IMR-90 (cell line): Measurements from ENCODE around the gene MDH1B. TPM values are rescaled to one million over a fixed set of nuclear protein-coding genes. Genes with fewer than 3 reads are reported as not detected.

Source experiments
- ATAC-seq: fragments of 200-7000 bp; cut with Tn5 transposase; 2 replicates; pipeline ENCODE4 v1.9.1; 2020; ENCODE audit warnings: low read depth, mild to moderate bottlenecking, moderate library complexity
- BruUV-seq: library from RNA; stranded (reverse); fragments of 400-500 nt; replicated peaks from 2 replicates; lab custom pipeline; 2021; lab: Mats Ljungman, UMichigan
- CTCF ChIA-PET: fragments of 300-600 bp; formaldehyde crosslinking; extraction: SDS; loops from one replicate; lab custom pipeline; 2021; ENCODE audit warnings: antibody characterized with exemption; lab: Yijun Ruan, JAX
- POLR2A ChIA-PET: fragments of 300-600 bp; sonication (Branson Sonifier 250); formaldehyde crosslinking; loops from one replicate; lab custom pipeline; 2022; ENCODE audit warnings: antibody characterized with exemption; ENCODE audit not compliant: unreplicated experiment; lab: Charles Lee
- DNase-seq: peaks from one replicate; pipeline ENCODE4 v3.0.0; 2013
- H2AFZ ChIP-seq: replicated peaks from 2 replicates; pipeline ENCODE3; 2013; ENCODE audit warnings: low read length, mild to moderate bottlenecking; ENCODE audit not compliant: poor library complexity
- H2AK5ac ChIP-seq: 2 replicates; pipeline ENCODE4 v1.6.1; 2013; ENCODE audit warnings: low read depth, low read length, inconsistent platforms
- H2AK9ac ChIP-seq: replicated peaks from 2 replicates; pipeline ENCODE3; 2013; ENCODE audit warnings: mild to moderate bottlenecking, low read depth, low read length, moderate library complexity; ENCODE audit not compliant: poor library complexity
- H2BK120ac ChIP-seq: 2 replicates; pipeline ENCODE4 v1.6.1; 2013; ENCODE audit warnings: low read depth, low read length, inconsistent platforms
- H2BK15ac ChIP-seq: 3 replicates; pipeline ENCODE4 v1.6.1; 2013; ENCODE audit warnings: low read depth, low read length, inconsistent platforms
- H2BK20ac ChIP-seq: 2 replicates; pipeline ENCODE4 v1.6.1; 2013; ENCODE audit warnings: low read depth, mild to moderate bottlenecking, inconsistent platforms, low read length, moderate library complexity
- H2BK5ac ChIP-seq: 2 replicates; pipeline ENCODE4 v1.6.1; 2013; ENCODE audit warnings: mild to moderate bottlenecking, low read depth, low read length, inconsistent platforms; ENCODE audit not compliant: poor library complexity, severe bottlenecking
- H3K14ac ChIP-seq: replicated peaks from 2 replicates; pipeline ENCODE4 v1.6.1; 2013; ENCODE audit warnings: low read depth, low read length, inconsistent platforms
- H3K18ac ChIP-seq: 2 replicates; pipeline ENCODE4 v1.6.1; 2013; ENCODE audit warnings: low read depth, low read length, control low read depth
- H3K23ac ChIP-seq: 2 replicates; pipeline ENCODE4 v1.6.1; 2013; ENCODE audit warnings: low read depth, low read length, inconsistent platforms
- H3K27ac ChIP-seq: 2 replicates; pipeline ENCODE4 v1.5.1; 2013; ENCODE audit warnings: mild to moderate bottlenecking, control low read depth, low read length; ENCODE audit not compliant: insufficient read depth
- H3K27me3 ChIP-seq: 2 replicates; pipeline ENCODE4 v1.6.1; 2013; ENCODE audit warnings: low read length; ENCODE audit not compliant: control insufficient read depth, insufficient read depth
- H3K36me3 ChIP-seq: 2 replicates; pipeline ENCODE4 v1.6.1; 2013; ENCODE audit warnings: low read length, mixed read lengths; ENCODE audit not compliant: control insufficient read depth, insufficient read depth
- H3K4ac ChIP-seq: 2 replicates; pipeline ENCODE4 v1.6.1; 2013; ENCODE audit warnings: low read depth, low read length, inconsistent platforms
- H3K4me1 ChIP-seq: 2 replicates; pipeline ENCODE4 v1.6.1; 2013; ENCODE audit warnings: low read length, mixed read lengths; ENCODE audit not compliant: control insufficient read depth, insufficient read depth
- H3K4me2 ChIP-seq: 2 replicates; pipeline ENCODE4 v1.6.1; 2013; ENCODE audit warnings: low read depth, mild to moderate bottlenecking, control low read depth, low read length, moderate library complexity
- H3K4me3 ChIP-seq: 2 replicates; pipeline ENCODE4 v1.5.1; 2013; ENCODE audit warnings: low read depth, mild to moderate bottlenecking, control low read depth, low read length, moderate library complexity; ENCODE audit not compliant: insufficient read depth
- H3K56ac ChIP-seq: 2 replicates; pipeline ENCODE4 v1.6.1; 2013; ENCODE audit warnings: low read length, inconsistent platforms; ENCODE audit not compliant: insufficient read depth; ENCODE audit errors: extremely low read depth
- H3K79me1 ChIP-seq, 2 experiments: 2 replicates each; pipeline ENCODE4 v1.6.1; 2013; ENCODE audit warnings: low read length in 2 of 2, inconsistent platforms in 1 of 2, low read depth in 1 of 2
- H3K9ac ChIP-seq: 2 replicates; pipeline ENCODE4 v1.6.1; 2013; ENCODE audit warnings: low read depth, low read length, control low read depth
- H3K9me1 ChIP-seq: 2 replicates; pipeline ENCODE4 v1.6.1; 2013; ENCODE audit warnings: low read length, inconsistent platforms; ENCODE audit not compliant: insufficient read depth
- H3K9me3 ChIP-seq: 2 replicates; pipeline ENCODE4 v1.6.1; 2013; ENCODE audit warnings: low read length; ENCODE audit not compliant: control insufficient read depth, insufficient read depth
- H4K20me1 ChIP-seq: 2 replicates; pipeline ENCODE4 v1.6.1; 2013; ENCODE audit warnings: low read length, inconsistent platforms; ENCODE audit not compliant: insufficient read depth
- H4K5ac ChIP-seq: 2 replicates; pipeline ENCODE4 v1.6.1; 2013; ENCODE audit warnings: mild to moderate bottlenecking, low read depth, low read length, control low read depth
- H4K8ac ChIP-seq, 2 experiments: 2 replicates each; pipeline ENCODE4 v1.6.1; 2013; ENCODE audit warnings: low read depth in 2 of 2, low read length in 2 of 2, control low read depth in 1 of 2, inconsistent platforms in 1 of 2
- H4K91ac ChIP-seq: 2 replicates; pipeline ENCODE4 v1.6.1; 2013; ENCODE audit warnings: low read depth, low read length, inconsistent platforms; ENCODE audit not compliant: insufficient read depth
- CEBPB ChIP-seq: IDR thresholded peaks from 2 replicates; pipeline ENCODE4 v1.6.1; 2012; ENCODE audit warnings: low read depth, low read length, improper control_type of control experiment
- CHD1 ChIP-seq: IDR thresholded peaks from 2 replicates; pipeline ENCODE4 v1.6.1; 2012; ENCODE audit warnings: low read depth, low read length, improper control_type of control experiment
- CTCF ChIP-seq: conservative IDR thresholded peaks from 2 replicates; pipeline ENCODE4 v1.5.1; 2012; ENCODE audit warnings: mild to moderate bottlenecking, low read depth, low read length, improper control_type of control experiment
- FOS ChIP-seq: fragments of 150-350 bp; IDR thresholded peaks from 2 replicates; pipeline ENCODE4 v1.6.1; 2016; ENCODE audit warnings: low read depth, low read length
- MAFK ChIP-seq: IDR thresholded peaks from 2 replicates; pipeline ENCODE4 v1.6.1; 2012; ENCODE audit warnings: low read depth, low read length, improper control_type of control experiment
- MAZ ChIP-seq: IDR thresholded peaks from 2 replicates; pipeline ENCODE4 v1.6.1; 2012; ENCODE audit warnings: low read depth, mild to moderate bottlenecking, low read length, improper control_type of control experiment, moderate library complexity, borderline replicate concordance
- MXI1 ChIP-seq: IDR thresholded peaks from 2 replicates; pipeline ENCODE4 v1.6.1; 2012; ENCODE audit warnings: low read depth, mild to moderate bottlenecking, low read length, moderate library complexity, borderline replicate concordance
- NFE2L2 ChIP-seq: fragments of 150-350 bp; IDR thresholded peaks from 2 replicates; pipeline ENCODE4 v1.6.1; 2016; ENCODE audit warnings: low read depth, mild to moderate bottlenecking, low read length
- POLR2A ChIP-seq: IDR thresholded peaks from 2 replicates; pipeline ENCODE4 v1.6.1; 2012; ENCODE audit warnings: mild to moderate bottlenecking, low read depth, low read length
- RAD21 ChIP-seq: IDR thresholded peaks from 2 replicates; pipeline ENCODE4 v1.6.1; 2012; ENCODE audit warnings: low read length, improper control_type of control experiment
- RCOR1 ChIP-seq: IDR thresholded peaks from 2 replicates; pipeline ENCODE4 v1.6.1; 2012; ENCODE audit warnings: mild to moderate bottlenecking, low read length, improper control_type of control experiment; ENCODE audit not compliant: insufficient replicate concordance
- RFX5 ChIP-seq: IDR thresholded peaks from 2 replicates; pipeline ENCODE4 v1.8.0; 2012; ENCODE audit warnings: low read depth, mild to moderate bottlenecking, low read length, moderate library complexity
- SMC3 ChIP-seq: fragments of 150-350 bp; IDR thresholded peaks from 2 replicates; pipeline ENCODE4 v1.6.1; 2016; ENCODE audit warnings: low read depth, mild to moderate bottlenecking, antibody characterized with exemption, low read length, moderate library complexity
- WGBS, 2 experiments: methylation state at CpG; one replicate each; pipeline versions ENCODE4 v1.1.5 to v1.1.7; 2013; ENCODE audit warnings: missing lambda C conversion rate in 2 of 2; ENCODE audit not compliant: insufficient read length in 1 of 2; ENCODE audit errors: extremely low coverage in 2 of 2; 5-methylcytosine and 5-hydroxymethylcytosine counted together
- dilution Hi-C: fragments of 300-500 bp; cut with HindIII; formaldehyde crosslinking; loops from one replicate; pipeline ENCODE4 v1.14.3; 2018; ENCODE audit warnings: low sequenced_read_pairs; ENCODE audit not compliant: unreplicated experiment
- in situ Hi-C: fragments of 300-500 bp; cut with MboI; formaldehyde crosslinking; loops from 3 replicates; pipeline ENCODE4 v1.14.3; 2019; ENCODE audit warnings: low sequenced_read_pairs, inconsistent platforms, mixed read lengths
- intact Hi-C: fragments of 100-400 bp; cut with micrococcal nuclease; formaldehyde crosslinking; loops from 2 replicates; pipeline ENCODE4 v1.10.0; 2022
- polyA plus RNA-seq, 3 experiments: library from polyadenylated mRNA; depleted of rRNA; stranded (reverse); fragments of >200 nt; gene quantifications; 2 replicates each; pipeline ENCODE4 v1.2.3, GENCODE V29; 2012; ENCODE audit warnings: low replicate concordance in 1 of 3
- total RNA-seq: library from RNA; depleted of rRNA; stranded (reverse); fragments of >200 nt; gene quantifications from 2 replicates; pipeline ENCODE4 v1.2.3, GENCODE V29; 2012
- TF ChIP-seq, protein P1 (sequence below): fragments of 150-350 bp; IDR thresholded peaks from 2 replicates; pipeline ENCODE4 v1.6.1; 2017; ENCODE audit warnings: mild to moderate bottlenecking, antibody characterized with exemption, low read length, low read depth

Gene MDH1B
- total and polyA plus RNA-seq, 2 of the 4 experiments (the other 2 are of a cell fraction) = 0.38 to 0.54 TPM

DNA sequence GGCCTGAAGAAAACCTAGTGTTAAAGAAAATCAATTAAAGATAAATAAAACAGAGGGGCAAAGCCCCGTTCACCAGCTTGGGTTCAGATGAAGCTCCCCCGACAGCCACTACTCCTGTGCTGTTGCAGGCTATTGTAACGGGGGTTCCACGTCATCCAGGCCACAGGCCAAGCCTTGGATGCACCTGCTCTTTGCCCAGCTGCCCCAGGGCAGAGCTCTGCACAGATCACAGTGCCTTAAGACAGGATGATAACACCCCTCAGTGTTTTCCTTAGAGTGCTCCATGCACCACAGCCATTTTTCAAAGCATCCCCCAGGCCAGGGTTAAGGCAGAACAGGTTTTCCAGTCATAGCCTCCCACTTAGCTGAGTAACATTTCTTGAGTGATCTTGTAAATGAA, 32.2 kb upstream of the MDH1B start:
- no peak overlapping the region for H2BK120ac ChIP-seq
- H3K23ac ChIP-seq = no peak overlapping the region
- no peak for DNase-seq
- no peak overlapping the region for H3K4ac ChIP-seq
- H2AFZ ChIP-seq = no peak overlapping the region
- no peak overlapping the region for H3K18ac ChIP-seq
- H2AK9ac ChIP-seq = no peak overlapping the region
- TF ChIP-seq RAD21 (no peak), MXI1 (no peak), CEBPB (no peak), MAZ (no peak), FOS (no peak), RCOR1 (no peak), POLR2A (no peak), NFE2L2 (no peak), CHD1 (no peak), CTCF (no peak), MAFK (no peak), SMC3 (no peak), RFX5 (no peak)
- TF ChIP-seq, protein P1, sequence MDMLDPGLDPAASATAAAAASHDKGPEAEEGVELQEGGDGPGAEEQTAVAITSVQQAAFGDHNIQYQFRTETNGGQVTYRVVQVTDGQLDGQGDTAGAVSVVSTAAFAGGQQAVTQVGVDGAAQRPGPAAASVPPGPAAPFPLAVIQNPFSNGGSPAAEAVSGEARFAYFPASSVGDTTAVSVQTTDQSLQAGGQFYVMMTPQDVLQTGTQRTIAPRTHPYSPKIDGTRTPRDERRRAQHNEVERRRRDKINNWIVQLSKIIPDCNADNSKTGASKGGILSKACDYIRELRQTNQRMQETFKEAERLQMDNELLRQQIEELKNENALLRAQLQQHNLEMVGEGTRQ = no peak
- H3K27ac ChIP-seq = no peak overlapping the region
- ChIA-PET POLR2A (no interaction called here), CTCF (no interaction called here)
- BruUV-seq = no TSS peak
- H3K9ac ChIP-seq = no peak overlapping the region
- H3K4me2 ChIP-seq = no peak overlapping the region
- H3K14ac ChIP-seq = no peak overlapping the region
- no peak overlapping the region for H2BK5ac ChIP-seq
- H4K8ac ChIP-seq = no peak overlapping the region
- no peak overlapping the region for H2AK5ac ChIP-seq
- H3K9me3 ChIP-seq = no peaks in the 10 kb centered on the region
- no peak overlapping the region for H4K5ac ChIP-seq
- H3K9me1 ChIP-seq = 0 out of 2 replicates have a peak, but pooled peaks cover 2% of the 10 kb centered on the region
- no peak overlapping the region for H2BK15ac ChIP-seq
- in situ Hi-C loops (loop anchor here (5.0 to 25.0 kb wide), 2 partner anchors 675 to 940 kb away; no protein-coding TSS in a partner anchor), dilution Hi-C loops (no loop called here), intact Hi-C loops (loop anchor here (10.0 kb wide), 1 partner anchor 257 kb away; no protein-coding TSS in a partner anchor)
- no peaks in the 10 kb centered on the region for H3K27me3 ChIP-seq
- no peak overlapping the region for H3K56ac ChIP-seq
- WGBS, 2 experiments = 78% methylated on average over 3 of the region's 4 CpGs; no CpG with 5 or more reads in 1 of the 2 experiments
- H3K36me3 ChIP-seq = peaks cover 7% of the 10 kb centered on the region
- H4K91ac ChIP-seq = no peak overlapping the region
- no peak overlapping the region for H3K4me3 ChIP-seq
- H3K79me1 ChIP-seq = 0 out of 4 replicates have a peak, but pooled peaks cover 0 to 3% of the 10 kb centered on the region in 2 experiments
- no peak for ATAC-seq
- H3K4me1 ChIP-seq = no peaks in the 10 kb centered on the region
- H4K20me1 ChIP-seq = no peaks in the 10 kb centered on the region
- H2BK20ac ChIP-seq = no peak overlapping the region
